Measurements from ENCODE around the gene PRSS8.

The PRSS8 gene

DNA sequence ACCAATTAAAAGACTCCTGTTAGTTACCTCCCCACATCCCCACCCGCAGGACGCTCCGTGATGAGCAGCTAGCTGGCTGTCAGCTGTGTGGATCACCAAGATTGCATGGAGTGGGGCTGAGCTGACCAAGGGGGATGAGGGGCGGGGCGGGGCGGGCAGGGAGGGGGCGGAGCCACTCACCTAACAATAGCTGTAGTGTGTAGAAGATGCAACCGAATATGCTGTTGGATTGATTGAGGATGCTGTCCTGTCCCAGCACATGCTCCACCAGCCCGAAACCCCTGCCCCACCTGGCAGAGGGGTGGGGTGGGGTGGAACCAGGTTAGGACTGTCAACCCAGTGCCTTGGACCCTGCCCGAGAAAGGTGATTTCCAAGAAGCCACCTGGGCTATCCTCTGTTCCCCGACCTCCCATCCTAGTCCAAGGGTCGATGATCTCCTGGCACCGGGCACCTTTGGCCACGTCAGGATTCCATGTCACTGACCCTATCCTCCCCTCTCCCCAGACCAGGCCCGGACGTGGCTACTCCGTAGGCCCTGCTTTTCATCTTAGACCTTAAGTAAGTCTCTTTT lies 42.3 kb downstream of the PRSS8 start:
- no peak for DNase-seq (ENCODE audit: low read depth)
- peak overlapping the region; percentile 100 for H3K4me3 ChIP-seq (ENCODE audit: low read depth, low read length)
- TF ChIP-seq, protein P1, sequence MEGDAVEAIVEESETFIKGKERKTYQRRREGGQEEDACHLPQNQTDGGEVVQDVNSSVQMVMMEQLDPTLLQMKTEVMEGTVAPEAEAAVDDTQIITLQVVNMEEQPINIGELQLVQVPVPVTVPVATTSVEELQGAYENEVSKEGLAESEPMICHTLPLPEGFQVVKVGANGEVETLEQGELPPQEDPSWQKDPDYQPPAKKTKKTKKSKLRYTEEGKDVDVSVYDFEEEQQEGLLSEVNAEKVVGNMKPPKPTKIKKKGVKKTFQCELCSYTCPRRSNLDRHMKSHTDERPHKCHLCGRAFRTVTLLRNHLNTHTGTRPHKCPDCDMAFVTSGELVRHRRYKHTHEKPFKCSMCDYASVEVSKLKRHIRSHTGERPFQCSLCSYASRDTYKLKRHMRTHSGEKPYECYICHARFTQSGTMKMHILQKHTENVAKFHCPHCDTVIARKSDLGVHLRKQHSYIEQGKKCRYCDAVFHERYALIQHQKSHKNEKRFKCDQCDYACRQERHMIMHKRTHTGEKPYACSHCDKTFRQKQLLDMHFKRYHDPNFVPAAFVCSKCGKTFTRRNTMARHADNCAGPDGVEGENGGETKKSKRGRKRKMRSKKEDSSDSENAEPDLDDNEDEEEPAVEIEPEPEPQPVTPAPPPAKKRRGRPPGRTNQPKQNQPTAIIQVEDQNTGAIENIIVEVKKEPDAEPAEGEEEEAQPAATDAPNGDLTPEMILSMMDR (IDR thresholded peaks at IDR 0.05; ENCODE audit: insufficient read depth, low read depth, low read length, missing control alignments), result no peak

DNA sequence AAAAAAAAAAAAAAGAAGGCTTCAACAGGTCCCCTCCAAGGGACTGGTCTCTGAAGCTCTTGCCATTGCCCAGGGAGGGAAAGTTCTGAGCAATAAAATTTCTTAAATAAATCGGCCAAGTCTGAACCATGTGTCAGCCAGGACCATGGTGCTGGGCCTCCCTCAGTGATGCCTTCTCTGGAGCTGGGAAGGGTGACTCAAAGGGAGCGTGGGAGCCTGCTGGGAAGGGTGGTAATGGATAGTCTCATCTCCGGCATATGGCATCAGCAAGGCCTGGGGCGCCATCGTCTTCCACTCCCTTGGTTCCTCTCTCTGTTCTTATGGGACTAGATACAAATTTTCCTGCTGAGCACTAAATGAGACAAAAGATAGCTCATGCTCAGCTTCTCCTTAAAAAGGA lies 43.2 kb downstream of the PRSS8 start:
- no peak for DNase-seq (ENCODE audit: low read depth)
- TF ChIP-seq, protein P1 (IDR thresholded peaks at IDR 0.05; ENCODE audit: insufficient read depth, low read depth, low read length, missing control alignments), result no peak

DNA sequence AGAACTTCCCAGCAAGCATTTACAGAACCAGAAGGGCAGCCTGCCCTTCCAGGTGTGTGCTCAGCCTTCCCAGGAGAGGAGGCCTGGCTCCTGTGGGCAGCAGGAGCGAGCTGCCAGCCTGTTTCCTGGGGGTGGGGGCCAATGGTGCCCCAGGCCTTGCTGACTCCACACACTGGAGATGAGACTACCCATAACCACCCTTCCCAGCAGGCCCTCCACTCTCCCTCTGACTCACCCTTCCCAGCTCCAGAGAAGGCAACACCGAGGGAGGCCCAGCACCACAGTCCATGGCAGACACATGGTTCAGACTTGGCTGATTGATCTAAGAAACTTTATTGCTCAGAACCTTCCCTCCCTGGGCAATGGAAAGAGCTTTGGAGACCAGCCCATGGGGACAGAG lies 45.0 kb downstream of the PRSS8 start:
- no peak for DNase-seq (ENCODE audit: low read depth)
- H3K4me3 ChIP-seq (ENCODE audit: low read depth, low read length), result no peak overlapping the region
- TF ChIP-seq, protein P1 (IDR thresholded peaks at IDR 0.05; ENCODE audit: insufficient read depth, low read depth, low read length, missing control alignments), result no peak

More for the DNA sequence above, 43.2 kb downstream of the PRSS8 start:
- H3K4me3 ChIP-seq (ENCODE audit: low read depth, low read length), result no peak overlapping the region

DNA sequence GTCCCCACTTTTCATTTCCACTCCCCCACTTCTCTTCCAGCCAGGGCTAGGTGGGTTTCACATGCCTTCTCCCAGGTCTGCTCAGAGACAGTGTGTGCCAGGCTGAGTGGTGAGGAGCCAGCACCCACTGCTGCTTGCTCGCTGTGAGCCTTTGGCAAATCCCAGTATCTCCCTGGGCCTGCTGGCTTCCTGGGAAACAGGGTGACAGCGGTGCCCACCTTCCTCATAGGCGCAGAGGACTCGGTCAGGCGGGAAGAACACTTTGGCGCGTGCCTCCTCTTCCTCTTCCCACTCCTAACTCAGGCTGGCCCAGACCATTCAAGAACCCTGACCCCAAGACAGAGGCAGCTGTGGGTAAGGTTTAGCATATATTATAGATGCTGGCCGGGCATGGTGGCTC lies 46.3 kb downstream of the PRSS8 start:
- TF ChIP-seq, protein P1 (IDR thresholded peaks at IDR 0.05; ENCODE audit: insufficient read depth, low read depth, low read length, missing control alignments), result no peak
- DNase-seq (ENCODE audit: low read depth), result no peak
- no peak overlapping the region for H3K4me3 ChIP-seq (ENCODE audit: low read depth, low read length)

DNA sequence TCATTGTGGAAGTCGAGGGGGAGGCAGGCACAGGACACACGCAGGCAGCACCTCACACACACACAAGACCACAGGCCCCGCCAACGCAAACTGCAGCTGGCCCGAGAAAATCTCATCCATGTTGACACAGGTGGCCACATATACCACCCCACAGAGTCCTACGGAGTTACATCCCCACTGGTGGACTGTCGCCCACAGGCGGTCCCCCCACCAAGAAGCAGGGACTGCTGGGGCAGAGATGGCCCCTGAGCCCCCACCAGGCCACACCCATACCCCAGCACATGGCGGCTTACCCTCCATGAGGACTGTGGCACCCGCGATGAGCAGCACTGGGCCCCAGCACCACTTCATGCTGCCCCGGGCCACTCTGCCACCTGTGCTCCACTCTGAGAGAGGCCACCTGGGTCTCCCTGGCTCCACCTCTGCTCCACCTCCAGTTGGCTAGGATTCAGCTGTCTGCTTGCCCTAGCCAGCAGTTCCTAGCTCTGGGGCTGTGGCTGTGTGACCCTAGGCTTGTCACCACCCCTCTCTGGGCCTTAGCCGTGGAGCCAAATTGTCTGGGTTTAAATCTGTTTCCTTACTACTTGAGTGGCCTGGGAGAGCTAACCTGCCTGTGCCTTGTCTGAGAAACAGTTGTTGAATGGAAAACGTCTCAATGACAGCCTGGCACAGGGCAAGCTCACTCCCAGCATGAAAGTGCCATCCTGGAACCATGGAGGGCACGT lies 46.9 kb downstream of the PRSS8 start, which contains the start of gene PRSS53:
Gene PRSS53, minus strand, starts transcription at position 485 of the 725 bp plus-strand sequence. Its CDS starts 134 bp downstream, at position 351.
- DNase-seq (ENCODE audit: low read depth), result no peak
- TF ChIP-seq, protein P1 (IDR thresholded peaks at IDR 0.05; ENCODE audit: insufficient read depth, low read depth, low read length, missing control alignments), result no peak
- H3K4me3 ChIP-seq (ENCODE audit: low read depth, low read length), result no peak within 1 kb of the TSS

DNA sequence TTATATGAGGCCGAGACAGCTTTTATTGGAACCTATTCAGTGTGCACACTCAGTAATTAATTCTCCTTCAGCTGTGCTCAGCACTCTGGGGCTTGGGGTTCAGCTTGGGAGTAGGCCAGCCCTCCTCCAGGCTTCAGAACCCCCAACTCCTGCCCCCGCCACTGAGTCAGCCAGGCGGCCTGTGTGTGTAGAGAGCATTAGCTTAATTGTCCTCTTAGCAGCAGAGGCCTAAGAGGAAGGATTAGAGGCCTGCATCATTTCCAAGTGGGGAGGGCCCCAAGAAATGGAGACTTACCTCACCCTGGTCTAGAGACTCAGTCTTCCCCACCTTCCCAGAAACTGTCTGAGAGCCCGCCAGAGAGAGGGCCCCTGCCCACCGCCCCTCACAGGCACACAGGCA lies 47.6 kb downstream of the PRSS8 start:
- TF ChIP-seq, protein P1 (IDR thresholded peaks at IDR 0.05; ENCODE audit: insufficient read depth, low read depth, low read length, missing control alignments), result no peak
- H3K4me3 ChIP-seq (ENCODE audit: low read depth, low read length), result no peak overlapping the region
- no peak for DNase-seq (ENCODE audit: low read depth)

All from GM12865 (cell line).